ENCODE measurements around the gene UBE2O. TPM values are rescaled to one million over a fixed set of nuclear protein-coding genes. Genes with fewer than 3 reads are reported as not detected.
A peak's percentile ranks its signal among the peaks of the same experiment; 100 is the strongest.
"Not testable (repeated sequence)": the region's sequence is repeated elsewhere in the genome, so short reads cannot be mapped to it uniquely, and the experiment has no call there.

Gene UBE2O
- total and polyA plus RNA-seq, 2 donors, result 14.0 to 18.3 TPM

DNA sequence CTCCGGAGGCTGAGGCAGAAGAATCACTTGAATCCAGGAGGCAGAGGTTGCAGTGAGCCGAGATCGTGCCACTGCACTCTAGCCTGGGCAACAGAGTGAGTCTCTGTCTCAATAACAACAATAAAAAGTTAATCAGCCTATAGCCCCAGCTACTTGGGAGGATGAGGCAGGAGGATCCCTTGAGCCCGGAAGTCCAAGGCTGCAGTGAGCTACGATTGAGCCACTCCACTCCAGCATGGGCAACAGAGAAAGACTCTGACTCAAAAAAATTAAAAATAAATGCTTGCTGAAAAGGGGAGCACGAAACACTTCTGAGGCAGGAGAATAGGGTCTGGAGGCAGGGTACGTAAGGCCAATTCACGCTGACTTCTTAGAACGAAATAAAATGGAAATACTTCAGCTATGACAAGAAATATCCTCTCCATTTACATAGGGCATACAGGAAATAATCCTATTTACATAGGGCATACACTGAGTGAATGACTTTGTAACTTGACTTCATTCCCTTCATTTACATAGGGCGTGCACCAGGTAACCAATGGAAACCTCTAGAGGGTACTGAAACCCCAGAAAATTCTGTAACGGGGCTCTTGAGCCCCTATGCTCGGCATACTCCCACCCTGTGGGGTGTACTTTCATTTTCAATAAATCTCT lies 96.0 kb downstream of the UBE2O start:
- Histone ChIP-seq H3K4me1 (ENCODE audit: insufficient read depth) (no peaks in the 10 kb centered on the region), H3K27ac (ENCODE audit: low read depth) (no peak overlapping the region), H3K36me3 (ENCODE audit: insufficient read depth) (no peaks in the 10 kb centered on the region), H3K4me3 (ENCODE audit: low read depth, low read length) (no peak overlapping the region)
- no peak for DNase-seq (ENCODE audit: extremely low spot score)
- 66% methylated on average over 12 of the region's 12 CpGs for WGBS

DNA sequence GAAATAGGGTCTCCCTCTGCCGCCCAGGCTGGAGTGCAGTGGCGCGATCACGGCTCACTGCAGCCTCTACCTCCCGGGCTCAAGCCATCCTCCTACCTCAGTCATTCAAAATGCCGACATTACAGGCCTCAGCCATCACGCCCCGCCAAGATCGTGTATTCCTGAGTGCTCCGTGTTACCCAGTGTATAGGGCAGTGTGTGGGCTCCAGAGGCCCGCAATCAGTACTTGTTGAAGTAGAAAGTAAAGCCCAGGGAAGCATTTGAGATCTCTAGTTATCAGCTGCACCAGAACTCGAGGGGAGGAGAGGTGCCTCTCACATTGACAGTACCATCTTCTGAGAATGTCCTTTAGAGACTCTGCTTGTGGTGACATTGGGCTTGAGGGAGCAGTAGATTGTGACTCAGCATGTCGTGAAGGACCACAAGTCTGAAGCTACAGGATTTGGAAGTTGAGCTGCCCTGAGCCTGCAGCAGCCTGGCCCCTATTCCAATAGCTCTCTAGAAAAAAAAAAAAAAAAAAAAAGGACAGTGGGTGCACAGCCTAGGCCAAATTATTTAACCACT lies 98.1 kb downstream of the UBE2O start:
- Histone ChIP-seq H3K27ac (ENCODE audit: low read depth) (no peak overlapping the region), H3K4me1 (ENCODE audit: insufficient read depth) (no peaks in the 10 kb centered on the region), H3K4me3 (ENCODE audit: low read depth, low read length) (no peak overlapping the region), H3K36me3 (ENCODE audit: insufficient read depth) (no peaks in the 10 kb centered on the region)
- 53% methylated on average over 13 of the region's 13 CpGs for WGBS
- no peak for DNase-seq (ENCODE audit: extremely low spot score)

DNA sequence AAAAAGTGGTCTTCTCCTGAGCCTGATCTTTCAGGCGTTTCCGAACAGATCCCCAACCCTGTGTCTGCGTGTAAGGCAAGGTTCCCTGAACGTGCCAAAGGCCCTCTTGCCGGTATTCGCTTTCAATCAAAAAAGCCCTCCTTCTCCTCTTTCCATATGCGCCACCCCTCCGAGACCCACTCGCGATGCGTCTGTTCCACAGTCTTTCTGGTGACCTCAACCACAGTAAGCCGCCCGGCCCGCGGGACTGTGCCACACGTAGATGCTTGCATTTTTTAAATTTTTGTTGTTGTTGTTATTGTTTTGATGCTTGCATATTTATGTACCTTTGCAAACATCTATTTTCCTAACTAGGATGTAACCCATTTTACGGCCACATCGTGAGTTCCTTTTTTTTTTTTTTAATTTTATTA lies 98.6 kb downstream of the UBE2O start:
- Histone ChIP-seq H3K4me1 (ENCODE audit: insufficient read depth) (no peaks in the 10 kb centered on the region), H3K4me3 (ENCODE audit: low read depth, low read length) (peak overlapping the region; percentile 95), H3K36me3 (ENCODE audit: insufficient read depth) (no peaks in the 10 kb centered on the region), H3K27ac (ENCODE audit: low read depth) (no peak overlapping the region)
- WGBS, result 3% methylated on average over 18 of the region's 18 CpGs
- no peak for DNase-seq (ENCODE audit: extremely low spot score)

DNA sequence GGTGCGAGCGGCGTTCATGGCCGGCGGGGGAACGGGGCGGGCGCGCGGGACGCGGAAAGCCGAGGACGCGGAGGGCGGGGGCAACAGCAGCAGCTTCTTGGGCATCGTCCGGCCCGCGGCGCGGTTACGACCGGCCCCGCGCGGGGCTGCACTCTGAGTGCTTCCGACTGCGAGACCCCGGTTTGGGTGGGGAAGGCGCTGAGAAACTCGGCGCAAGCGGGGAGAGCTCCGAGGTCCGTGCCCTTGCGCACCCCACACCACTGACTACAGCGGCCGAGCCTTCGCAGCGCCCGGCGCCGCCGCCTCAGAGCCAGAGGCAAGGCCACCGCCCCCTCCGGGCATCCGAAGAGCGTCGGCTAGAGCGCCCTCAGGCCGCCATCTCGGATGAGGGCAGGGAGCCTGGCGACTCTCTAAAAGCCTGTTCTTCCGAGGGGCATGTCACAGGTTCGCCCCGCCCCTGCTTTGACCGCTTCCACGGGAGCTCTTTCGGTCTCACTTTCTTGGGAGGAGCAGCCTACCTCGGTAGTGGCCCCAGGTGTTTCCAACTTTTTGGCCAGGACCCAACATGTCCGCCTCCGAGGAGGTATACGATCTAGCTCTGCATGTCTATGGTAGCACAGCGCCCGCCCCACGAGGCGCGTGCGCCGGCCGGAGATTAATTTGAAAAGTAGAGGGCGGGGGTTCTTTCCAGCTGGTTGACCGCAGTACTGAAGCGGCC lies 99.2 kb downstream of the UBE2O start, which contains the start of gene PRPSAP1:
Gene PRPSAP1 (minus strand): TSS at position 318 of the 718 bp plus-strand sequence. CDS start 213 bp downstream, at position 105.
- H3K36me3 ChIP-seq (ENCODE audit: insufficient read depth), result no peaks in the 10 kb centered on the region
- peak within 1 kb of the TSS; percentile 95 for H3K4me3 ChIP-seq (ENCODE audit: low read depth, low read length)
- H3K27ac ChIP-seq (ENCODE audit: low read depth), result peak within 1 kb of the TSS; percentile 89
- DNase-seq (ENCODE audit: extremely low spot score), result peak; percentile 84
- WGBS, result under 1% methylated on average over 75 of the region's 75 CpGs
- H3K4me1 ChIP-seq (ENCODE audit: insufficient read depth), result no peaks in the 10 kb centered on the region

DNA sequence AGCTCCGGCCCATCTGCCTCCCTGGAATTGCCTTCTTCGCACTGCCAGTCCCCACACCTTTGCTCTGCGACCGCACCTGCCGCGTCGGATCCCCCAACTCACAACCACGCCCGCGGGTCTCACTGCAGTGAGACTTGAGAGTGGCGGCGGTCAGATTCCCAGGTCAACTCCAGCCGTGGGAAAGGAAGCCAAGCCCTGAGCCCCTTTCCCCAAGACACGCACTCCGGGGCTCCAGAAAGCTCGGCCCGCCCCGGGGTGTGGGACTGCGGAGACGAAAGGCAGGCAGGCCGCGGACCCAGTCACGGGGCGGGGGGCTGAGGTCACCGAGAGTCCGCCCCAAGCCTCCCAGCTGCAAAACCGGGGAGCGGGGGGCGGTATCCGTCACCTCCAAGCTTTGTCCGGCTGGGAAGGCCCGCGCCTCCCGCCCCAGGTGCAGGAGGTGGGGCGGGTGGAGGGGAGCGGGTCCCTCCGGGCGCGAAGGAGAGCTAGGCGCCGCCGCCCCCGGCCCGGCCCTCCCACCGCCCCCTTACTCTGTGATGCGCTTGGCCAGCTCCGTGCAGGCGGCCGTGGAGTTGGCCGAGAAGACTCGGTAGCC lies 99.9 kb downstream of the UBE2O start:
- H3K4me3 ChIP-seq (ENCODE audit: low read depth, low read length), result peak overlapping the region; percentile 95
- H3K4me1 ChIP-seq (ENCODE audit: insufficient read depth), result no peaks in the 10 kb centered on the region
- under 1% methylated on average over 51 of the region's 51 CpGs for WGBS
- DNase-seq (ENCODE audit: extremely low spot score), result no peak
- peak overlapping the region; percentile 82 for H3K27ac ChIP-seq (ENCODE audit: low read depth)
- no peaks in the 10 kb centered on the region for H3K36me3 ChIP-seq (ENCODE audit: insufficient read depth)

DNA sequence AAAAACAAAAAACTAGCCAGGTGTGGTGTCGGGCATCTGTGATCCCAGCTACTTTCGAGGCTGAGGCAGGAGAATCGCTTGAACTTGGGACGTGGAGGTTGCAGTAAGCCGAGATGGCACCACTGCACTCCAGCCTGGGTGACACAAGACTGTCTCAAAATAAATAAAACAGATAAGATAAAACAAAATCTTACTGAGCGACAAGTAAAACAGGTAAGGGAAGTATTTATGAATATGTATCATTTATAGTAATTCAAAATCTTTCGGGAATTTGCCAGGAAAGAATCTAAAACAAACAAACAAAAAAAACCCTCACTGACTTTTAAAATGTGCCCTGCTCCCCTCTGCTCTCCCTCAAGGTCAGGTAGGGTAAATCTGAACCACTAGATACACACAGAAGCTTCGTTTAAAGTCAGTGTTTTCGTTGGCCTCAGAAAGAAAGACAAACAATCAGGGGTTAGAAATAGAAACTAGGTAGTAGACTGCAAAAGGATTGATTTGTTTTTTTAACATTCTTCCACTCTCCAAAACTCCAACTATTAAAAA lies 101.4 kb downstream of the UBE2O start:
- WGBS, result 79% methylated on average over 9 of the region's 9 CpGs
- Histone ChIP-seq H3K36me3 (ENCODE audit: insufficient read depth) (no peaks in the 10 kb centered on the region), H3K4me3 (ENCODE audit: low read depth, low read length) (no peak overlapping the region), H3K27ac (ENCODE audit: low read depth) (no peak overlapping the region), H3K4me1 (ENCODE audit: insufficient read depth) (no peaks in the 10 kb centered on the region)
- no peak for DNase-seq (ENCODE audit: extremely low spot score)

DNA sequence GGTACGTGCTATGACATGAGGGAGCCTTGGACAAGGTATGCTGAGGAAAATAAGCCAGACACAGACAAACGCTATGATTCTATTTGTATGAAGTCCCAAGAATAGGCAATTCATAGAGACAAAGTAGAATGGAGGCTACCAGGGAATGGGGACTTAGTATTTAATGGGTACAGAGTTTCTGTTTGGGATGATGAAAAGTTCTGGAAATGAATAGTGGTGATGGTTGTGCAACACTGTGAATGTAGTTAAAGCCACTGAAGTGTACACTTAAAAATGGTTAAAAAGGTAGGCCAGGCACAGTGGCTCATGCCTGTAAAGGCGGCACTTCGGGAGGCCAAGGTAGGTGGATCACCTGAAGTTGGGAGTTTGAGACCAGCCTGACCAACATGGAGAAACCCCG lies 102.5 kb downstream of the UBE2O start:
- DNase-seq (ENCODE audit: extremely low spot score), result no peak
- H3K4me3 ChIP-seq (ENCODE audit: low read depth, low read length), result no peak overlapping the region
- H3K36me3 ChIP-seq (ENCODE audit: insufficient read depth), result no peaks in the 10 kb centered on the region
- H3K4me1 ChIP-seq (ENCODE audit: insufficient read depth), result no peaks in the 10 kb centered on the region
- 97% methylated on average over 5 of the region's 5 CpGs for WGBS
- H3K27ac ChIP-seq (ENCODE audit: low read depth), result no peak overlapping the region

DNA sequence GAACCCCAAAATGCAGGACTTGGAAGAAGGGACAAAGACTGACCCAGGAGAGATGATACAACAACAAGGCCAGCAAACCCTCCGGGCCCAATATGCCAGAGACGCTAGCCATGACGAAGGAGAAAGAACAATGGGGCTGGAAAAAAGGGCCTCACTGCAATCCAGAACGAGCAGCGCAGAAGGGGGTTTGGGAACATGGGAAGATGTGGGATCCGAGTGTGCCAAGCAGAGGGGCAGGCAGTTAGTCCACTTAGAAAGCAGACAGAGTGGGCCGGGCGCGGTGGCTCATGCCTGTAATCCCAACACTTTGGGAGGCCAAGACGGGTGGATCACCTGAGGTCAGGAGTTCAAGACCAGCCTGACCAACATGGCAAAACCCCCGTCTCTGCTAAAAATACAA lies 106.0 kb downstream of the UBE2O start:
- not testable (repeated sequence) for DNase-seq (ENCODE audit: extremely low spot score); H3K4me3 ChIP-seq (ENCODE audit: low read depth, low read length); H3K27ac ChIP-seq (ENCODE audit: low read depth); H3K4me1 ChIP-seq (ENCODE audit: insufficient read depth); H3K36me3 ChIP-seq (ENCODE audit: insufficient read depth)
- 94% methylated on average over 11 of the region's 11 CpGs for WGBS

DNA sequence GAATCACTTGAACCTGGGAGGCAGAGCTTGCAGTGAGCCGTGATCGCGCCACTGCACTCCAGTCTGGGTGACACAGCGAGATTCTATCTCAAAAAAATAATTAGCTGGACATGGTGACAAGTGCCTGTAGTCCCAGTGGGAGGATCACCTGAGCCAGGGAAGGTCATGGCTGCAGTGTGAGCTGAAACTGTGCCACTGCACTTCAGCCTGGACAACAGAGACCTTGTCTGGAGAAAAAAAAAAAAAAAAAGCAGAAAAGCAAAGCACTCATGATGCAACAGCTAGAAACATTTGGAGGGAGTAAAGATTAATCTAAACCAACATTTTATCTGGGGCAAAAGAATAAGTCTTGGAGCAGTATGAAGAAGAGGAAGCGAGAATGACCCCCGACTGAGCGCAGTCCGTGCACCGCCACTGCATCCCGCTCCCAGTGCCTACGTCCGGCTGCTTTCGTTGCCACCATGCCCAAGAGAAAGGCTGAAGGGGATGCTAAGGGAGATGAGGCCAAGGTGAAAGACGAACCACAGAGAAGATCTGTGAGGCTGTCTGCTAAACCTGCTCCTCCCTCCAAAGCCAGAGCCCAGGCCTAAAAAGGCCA lies 107.5 kb downstream of the UBE2O start:
- no peak for DNase-seq (ENCODE audit: extremely low spot score)
- no peak overlapping the region for H3K4me3 ChIP-seq (ENCODE audit: low read depth, low read length)
- no peak overlapping the region for H3K27ac ChIP-seq (ENCODE audit: low read depth)
- H3K36me3 ChIP-seq (ENCODE audit: insufficient read depth), result no peaks in the 10 kb centered on the region
- H3K4me1 ChIP-seq (ENCODE audit: insufficient read depth), result no peaks in the 10 kb centered on the region
- 95% methylated on average over 14 of the region's 14 CpGs for WGBS

DNA sequence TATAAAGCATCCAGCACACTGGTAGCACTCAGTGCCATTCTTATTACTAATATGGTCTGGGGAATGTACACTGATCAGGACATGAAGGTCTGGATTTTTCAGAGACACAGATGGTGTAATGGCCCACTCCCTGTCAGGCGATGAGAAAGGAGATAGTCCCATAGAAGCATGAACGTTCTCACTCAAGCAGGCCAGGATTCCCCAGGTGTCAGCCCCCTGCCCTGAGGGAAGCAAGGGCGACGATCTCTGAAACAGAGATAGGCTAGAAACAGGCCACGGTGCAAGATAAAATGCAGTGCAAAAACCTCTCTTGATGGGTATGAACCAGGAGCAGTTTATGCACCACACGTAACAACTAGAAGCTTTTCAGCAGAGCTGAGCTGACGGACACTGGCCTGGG lies 109.8 kb downstream of the UBE2O start:
- no peaks in the 10 kb centered on the region for H3K36me3 ChIP-seq (ENCODE audit: insufficient read depth)
- H3K27ac ChIP-seq (ENCODE audit: low read depth), result no peak overlapping the region
- H3K4me3 ChIP-seq (ENCODE audit: low read depth, low read length), result no peak overlapping the region
- DNase-seq (ENCODE audit: extremely low spot score), result no peak
- no peaks in the 10 kb centered on the region for H3K4me1 ChIP-seq (ENCODE audit: insufficient read depth)
- WGBS, result 95% methylated on average over 7 of the region's 7 CpGs

DNA sequence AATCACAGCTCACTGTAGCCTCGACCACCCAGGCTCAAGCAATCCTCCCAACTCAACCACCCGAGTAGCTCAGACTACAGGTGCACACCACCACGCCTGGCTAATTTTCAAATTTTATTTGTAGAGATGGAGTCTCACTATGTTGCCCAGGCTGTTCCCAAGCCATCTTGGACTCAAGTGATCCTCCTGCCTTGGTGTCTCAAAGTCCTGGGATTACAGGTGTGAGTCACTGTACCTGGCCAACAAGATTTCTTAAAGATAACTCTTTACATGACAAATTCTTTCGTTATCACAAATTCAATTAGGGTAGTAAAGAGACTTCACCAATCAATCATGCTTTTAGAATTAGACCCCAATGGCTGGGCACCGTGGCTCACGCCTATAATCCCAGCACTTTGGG lies 111.7 kb downstream of the UBE2O start:
- H3K36me3 ChIP-seq (ENCODE audit: insufficient read depth), result no peaks in the 10 kb centered on the region

More for the DNA sequence above, 111.7 kb downstream of the UBE2O start:
- H3K4me3 ChIP-seq (ENCODE audit: low read depth, low read length), result no peak overlapping the region
- 94% methylated on average over 6 of the region's 6 CpGs for WGBS
- no peak for DNase-seq (ENCODE audit: extremely low spot score)
- H3K4me1 ChIP-seq (ENCODE audit: insufficient read depth), result no peaks in the 10 kb centered on the region
- no peak overlapping the region for H3K27ac ChIP-seq (ENCODE audit: low read depth)

All from urinary bladder (tissue), 4 donors.